NOMO-1 treated with DMSO at 0.1 percent for 48 hours (cell line): ENCODE data around the gene CDK17.
"Not testable (repeated sequence)": the region's sequence is repeated elsewhere in the genome, so short reads cannot be mapped to it uniquely, and the experiment has no call there.

Experiments
- DNase-seq: peaks from one replicate; lab custom pipeline; 2025; ENCODE audit not compliant: unreplicated experiment; lab: John Stamatoyannopoulos, UW

The CDK17 gene

DNA sequence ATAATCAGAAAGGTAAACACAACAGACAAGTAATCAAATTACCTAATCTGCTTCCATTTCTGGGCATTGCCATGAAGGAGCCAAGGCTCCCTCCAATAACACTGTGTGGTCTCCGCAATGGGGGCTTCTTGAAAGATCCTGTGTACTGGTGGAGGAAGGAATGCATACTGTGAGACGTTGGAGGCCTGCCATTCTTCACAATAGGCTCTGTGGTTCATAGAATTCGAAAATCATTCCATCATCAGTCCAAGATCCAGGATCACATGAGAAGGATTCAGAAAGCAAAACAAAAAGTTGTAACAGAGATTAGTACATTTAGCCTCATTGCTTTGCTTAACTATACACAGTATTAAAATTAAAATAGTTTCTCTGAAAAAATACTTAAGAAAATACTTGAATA is 76.3 kb downstream of the CDK17 start:
- DNase-seq = no peak

DNA sequence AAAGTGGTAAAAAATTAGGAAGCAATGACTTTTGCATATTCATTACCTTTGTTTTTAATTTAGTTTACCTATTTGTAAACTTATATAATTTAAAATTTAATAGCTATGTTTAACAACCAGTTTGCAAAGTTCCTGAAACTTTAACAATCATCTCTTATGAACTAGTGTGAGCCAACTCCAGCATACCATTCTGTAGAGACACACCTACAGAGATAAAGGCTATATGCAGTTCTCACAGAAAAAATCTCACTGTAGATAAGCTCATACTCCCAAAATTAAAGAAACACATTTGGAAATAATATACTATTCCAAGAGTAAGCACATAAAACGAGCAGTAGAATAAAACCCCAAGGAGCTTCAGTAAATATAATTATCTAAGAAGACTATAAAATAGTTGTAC is 77.5 kb downstream of the CDK17 start:
- DNase-seq = no peak

DNA sequence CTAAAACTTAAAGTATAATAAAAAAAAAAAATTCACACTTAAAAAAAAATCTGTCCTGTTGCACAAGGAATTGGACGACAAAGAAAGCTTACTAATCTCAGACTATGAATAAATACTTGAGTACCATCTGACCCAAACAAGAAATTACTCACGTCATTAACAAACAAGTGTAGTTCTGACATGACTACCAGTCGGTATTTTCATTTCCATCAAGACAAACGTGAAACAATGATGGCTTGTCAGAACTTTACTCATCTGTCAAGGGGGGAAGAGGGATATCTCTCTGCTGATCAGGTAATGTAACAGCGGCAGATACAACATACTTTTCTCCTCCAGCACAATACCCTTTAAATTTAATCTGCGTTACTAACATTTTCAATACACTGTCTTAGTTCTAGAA is 78.3 kb downstream of the CDK17 start:
- DNase-seq = no peak

DNA sequence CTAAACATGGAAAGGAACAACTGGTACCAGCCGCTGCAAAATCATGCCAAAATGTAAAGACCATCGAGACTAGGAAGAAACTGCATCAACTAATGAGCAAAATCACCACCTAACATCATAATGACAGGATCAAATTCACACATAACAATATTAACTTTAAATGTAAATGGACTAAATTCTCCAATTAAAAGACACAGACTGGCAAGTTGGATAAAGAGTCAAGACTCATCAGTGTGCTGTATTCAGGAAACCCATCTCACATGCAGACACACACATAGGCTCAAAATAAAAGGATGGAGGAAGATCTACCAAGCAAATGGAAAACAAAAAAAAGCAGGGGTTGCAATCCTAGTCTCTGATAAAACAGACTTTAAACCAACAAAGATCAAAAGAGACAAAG is 82.4 kb downstream of the CDK17 start:
- DNase-seq = not testable (repeated sequence)

DNA sequence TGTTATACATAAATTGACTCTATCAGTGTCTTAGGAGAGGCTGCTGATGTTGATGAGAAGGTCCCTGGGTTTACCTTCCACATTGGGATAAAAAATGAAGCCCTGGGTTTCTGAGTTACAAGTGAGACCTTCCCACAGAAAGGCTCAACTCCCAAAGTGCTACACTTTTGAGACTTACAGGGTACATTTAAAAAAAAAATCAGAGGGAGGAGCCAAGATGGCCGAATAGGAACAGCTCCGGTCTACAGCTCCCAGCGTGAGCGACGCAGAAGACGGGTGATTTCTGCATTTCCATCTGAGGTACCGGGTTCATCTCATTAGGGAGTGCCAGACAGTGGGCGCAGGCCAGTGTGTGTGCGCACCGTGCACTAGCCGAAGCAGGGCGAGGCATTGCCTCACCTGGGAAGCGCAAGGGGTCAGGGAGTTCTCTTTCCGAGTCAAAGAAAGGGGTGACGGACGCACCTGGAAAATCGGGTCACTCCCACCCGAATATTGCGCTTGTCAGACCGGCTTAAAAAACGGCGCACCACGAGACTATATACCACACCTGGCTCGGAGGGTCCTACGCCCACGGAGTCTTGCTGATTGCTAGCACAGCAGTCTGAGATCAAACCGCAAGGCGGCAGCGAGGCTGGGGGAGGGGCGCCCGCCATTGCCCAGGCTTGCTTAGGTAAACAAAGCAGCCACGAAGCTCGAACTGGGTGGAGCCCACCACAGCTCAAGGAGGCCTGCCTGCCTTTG is 84.3 kb downstream of the CDK17 start:
- DNase-seq = not testable (repeated sequence)

DNA sequence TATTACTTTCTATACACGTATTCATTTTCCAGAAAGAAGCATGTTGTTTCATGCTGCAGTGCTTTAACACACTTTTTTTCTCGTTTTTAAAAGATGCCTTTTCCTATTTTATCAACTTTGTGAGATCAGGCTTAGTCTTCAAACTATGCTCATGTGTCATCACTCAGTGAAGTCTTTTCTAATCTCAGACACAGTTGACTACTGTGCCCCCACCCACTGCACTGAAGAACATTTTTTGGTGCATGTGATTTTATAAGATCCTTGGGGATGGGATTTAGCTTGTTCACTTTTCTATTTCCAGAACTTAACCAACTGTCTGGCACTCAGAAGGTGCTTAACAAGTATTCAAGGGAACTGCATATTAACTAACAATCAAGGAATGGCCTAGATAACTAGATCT is 85.5 kb downstream of the CDK17 start:
- no peak for DNase-seq

DNA sequence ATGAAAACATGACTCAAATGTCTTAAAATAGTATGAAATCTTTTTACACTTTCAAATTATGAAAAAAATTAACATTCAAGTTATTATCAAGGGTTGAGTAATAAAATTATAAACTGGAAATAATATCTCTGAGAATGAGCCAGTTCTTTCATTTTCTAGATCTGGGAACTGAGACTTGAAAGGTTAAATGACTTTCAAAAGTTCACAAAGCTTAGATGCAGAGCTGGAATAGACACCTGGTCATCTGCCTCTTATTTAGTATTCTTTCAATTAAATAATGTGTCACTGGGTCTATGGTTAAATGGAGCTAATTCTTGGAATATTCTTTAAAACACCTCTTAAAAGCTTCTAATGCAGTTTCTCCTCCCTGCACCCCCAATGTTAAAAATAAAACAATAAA is 86.6 kb downstream of the CDK17 start:
- no peak for DNase-seq

DNA sequence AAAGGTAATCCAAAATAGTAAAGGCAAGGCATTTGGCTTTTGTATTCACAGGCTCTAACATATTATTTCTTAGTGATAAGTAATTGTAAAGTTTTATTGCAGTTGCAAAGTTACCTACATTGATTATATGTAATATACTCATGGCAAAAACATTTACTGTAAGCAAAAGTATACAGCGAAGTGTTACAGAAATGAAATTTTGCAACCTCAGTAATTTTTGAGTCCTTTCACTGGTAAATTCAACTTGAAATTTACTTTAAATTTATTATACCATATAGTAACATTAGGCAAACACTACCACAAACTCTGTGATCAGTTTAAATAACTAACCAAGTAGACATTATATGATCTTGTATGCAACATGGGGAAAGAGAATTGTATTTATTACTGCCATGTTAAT is 89.0 kb downstream of the CDK17 start:
- DNase-seq = no peak

DNA sequence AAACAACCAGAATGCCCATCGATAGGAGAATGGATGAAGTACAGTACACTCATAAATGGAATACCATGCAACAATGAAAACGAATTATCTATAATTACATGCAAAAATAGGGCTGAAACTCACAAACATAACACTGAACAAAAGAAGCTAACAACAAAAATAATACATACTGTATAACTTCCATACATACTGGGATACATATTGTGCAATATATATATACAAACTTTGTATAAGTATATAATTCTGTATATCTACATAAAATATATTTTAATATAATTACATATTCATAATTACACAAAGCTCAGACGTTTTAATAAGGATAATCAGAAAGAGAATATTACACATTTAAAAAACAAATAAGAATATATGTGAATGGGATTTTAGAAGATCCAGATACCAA is 90.2 kb downstream of the CDK17 start:
- DNase-seq = no peak

DNA sequence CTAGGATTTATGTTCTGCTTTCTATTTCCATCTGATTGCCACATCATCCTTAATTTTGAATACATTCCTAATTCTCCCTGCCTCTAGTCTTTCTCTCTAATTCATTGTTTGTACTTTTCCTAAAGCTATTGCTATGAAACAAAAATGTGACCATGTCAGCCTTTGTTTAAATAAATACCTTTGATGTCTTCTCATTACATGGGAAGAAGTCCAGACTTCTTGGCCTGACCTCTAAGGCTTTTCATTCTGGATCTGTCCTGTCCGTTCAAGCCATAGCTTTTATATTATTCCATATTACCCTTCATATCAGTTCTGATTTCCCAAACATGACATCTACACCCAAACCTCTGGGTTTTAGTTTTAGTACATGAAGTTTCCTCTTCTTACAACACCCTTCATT is 91.4 kb downstream of the CDK17 start:
- no peak for DNase-seq

DNA sequence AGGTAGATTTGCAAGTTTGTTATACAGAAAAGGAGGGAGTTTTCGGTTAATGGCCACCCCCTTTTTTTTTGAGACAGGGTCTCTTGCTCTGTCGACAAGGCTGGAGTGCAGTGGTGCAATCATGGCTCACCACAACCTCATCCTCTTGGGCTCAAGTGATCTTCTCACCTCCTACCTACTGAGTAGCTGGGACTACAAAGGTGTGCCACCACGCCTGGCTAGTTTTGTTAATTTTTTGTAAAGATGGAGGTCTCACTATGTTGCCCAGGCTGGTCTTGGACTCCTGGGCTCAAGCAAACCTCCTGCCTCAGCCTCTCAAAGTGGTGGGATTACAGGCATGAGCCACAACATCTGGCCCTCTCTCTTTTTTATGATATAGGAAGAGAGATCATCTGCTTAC is 94.6 kb downstream of the CDK17 start:
- DNase-seq = no peak

DNA sequence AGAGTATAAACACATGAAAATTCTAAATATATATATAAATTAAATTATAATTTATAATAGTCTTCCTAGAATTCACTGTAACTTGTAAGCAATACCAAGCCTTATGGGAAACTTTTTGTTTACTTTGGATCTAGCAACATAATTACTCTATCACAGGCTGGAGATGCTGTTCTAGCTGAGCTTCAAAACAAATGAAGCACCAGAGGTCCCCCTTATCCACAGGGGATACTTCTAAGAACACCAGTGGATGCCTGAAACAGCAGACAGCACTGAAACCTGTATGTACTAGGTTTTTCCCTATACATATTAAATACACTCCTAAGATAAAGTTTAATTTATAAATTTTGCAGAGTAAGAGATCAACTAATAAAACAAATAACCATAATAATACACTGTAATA is 96.6 kb downstream of the CDK17 start:
- no peak for DNase-seq

DNA sequence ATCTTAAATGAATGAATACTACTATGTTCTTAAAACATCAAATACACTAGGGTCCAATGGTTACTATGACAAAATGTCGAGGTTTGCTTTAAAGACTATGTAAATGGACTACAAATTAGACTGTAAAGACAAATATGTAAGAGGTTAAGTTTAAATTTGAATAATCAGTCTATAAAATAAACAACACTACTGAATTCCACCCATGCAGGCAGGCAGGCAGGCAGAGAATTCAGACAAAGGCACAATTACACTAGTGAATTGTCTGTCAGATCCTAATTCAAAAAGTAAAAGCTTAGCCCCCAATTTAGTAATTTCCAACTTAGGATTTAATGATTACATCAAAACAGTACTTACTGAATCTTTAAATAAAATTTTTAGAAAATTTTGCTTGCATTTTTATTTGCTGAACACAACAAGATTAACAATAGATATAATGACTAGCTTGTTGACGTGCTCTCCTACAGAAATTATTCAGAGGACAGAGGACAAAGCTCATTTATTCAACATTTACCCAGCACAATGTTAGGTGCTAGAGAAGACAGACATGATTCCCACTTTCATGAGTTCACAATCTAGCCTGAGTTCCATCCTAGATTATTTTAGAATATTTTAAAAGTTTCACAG is 97.4 kb downstream of the CDK17 start:
- DNase-seq = no peak

DNA sequence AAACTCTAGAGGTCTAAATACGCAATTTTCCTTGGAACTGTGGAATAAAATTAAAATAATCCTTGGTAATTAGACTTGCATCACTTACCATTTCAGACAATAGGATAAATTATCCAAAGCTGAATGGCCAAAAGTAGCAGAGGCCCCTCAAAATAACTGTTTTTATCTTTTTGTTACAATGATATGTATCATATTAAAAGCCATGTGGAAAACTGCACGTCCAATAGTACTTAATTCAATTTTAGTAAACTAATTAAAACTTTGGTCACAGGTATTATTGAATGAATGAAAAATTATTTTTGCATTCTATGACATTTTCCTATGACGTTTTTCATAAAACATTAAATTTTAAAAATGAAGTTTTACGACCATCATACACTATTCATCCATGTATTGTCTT is 98.5 kb downstream of the CDK17 start:
- DNase-seq = no peak

DNA sequence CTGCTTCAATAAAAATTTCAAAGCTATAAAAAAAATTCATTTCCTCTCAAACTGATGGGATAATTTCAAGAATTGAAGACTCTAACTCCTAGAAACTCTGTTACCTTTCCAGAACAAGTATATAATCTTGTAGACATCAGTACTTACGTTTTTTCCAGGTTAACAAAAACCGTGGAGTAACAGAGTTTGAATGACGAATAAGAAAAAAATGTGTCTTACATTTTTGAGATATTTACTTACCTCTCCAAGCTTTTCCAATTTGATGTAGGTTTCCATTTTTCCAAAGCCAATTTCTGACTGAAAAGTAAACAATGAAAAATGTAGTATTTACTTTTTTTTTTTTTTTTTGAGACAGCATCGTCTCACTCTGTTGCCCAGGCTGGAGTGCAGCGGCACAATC is 100.2 kb downstream of the CDK17 start:
- DNase-seq = no peak

DNA sequence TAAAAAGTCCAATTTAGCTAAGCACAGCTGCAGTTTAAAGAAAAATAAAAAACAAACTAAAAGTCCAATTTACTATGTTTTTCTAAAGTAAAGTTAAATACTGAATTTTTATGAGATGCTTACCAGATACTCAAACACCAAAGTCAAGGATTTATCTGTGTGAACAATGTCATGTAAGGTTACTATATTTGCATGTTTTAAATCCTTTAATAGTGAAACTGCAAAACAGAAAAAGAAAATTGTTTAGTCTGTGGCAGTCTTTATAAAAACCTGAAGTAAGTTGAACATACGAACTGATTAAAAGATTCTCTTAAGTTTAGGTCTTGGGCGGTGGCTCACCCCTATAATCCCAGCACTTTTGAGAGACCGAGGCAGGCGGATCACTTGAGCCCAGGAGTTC is 102.7 kb downstream of the CDK17 start:
- DNase-seq = no peak

DNA sequence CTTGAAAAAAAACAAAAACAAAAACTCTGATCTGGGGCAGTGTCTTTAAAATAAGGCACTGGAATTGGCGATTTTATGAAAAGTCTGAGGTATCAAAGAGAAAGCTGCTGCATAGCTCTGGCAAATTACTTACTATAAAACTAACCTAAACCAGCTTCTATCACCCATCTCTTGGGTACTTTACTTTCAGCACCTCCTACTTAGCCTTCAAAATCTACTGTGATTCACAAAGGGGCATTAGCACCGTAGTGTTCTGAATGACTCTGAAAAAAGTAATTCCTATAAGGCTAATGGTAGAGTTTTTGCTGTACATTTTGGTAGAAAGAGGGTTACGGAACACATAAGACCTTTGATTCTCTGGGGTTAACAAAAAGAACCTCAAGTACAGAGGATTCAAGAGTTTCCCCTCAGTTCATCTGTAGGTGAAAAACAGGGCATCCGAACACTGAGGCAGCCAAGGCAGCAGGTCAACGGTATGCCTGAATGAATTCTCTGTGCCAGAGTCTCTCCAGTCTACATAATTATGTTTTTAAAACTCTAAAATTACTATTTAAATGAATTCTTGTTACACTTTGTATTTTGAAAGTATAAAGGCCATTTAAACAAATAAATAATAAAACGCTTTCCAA is 104.6 kb downstream of the CDK17 start:
- no peak for DNase-seq

DNA sequence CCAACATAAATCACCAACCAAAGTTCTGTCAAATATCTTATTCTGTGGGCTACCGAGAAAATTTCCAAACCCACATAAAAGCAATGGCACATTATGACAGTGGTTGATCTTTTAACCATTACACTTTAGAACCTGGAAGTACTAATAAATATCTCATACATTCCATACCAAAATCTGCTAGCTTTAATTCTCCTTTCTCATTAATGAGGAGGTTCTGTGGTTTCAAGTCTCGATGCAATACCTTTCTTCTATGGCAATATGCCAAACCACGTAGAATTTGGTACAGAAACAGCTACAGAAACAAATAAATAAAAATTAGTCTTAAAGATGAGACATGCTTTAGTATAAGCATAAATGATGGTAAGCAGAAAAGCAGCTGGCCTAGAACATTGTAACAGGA is 105.4 kb downstream of the CDK17 start:
- DNase-seq = no peak

DNA sequence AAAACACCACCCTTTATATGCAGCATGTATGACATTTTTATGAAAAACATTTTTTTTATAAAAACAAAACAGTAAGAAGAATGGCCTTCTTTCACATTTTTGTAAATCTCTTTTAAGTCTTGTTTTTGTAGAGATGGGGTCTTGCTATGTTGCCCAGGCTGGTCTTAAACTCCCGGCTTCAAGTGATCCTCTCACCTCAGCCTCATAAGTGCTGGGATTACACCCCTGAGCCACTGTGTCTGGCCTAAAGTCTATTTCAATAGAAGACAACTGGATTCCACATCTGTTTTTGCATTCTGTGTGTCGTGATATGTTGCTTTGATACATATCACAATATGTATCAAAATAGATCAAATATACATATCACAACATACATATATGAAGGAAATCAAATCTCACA is 107.1 kb downstream of the CDK17 start:
- no peak for DNase-seq

DNA sequence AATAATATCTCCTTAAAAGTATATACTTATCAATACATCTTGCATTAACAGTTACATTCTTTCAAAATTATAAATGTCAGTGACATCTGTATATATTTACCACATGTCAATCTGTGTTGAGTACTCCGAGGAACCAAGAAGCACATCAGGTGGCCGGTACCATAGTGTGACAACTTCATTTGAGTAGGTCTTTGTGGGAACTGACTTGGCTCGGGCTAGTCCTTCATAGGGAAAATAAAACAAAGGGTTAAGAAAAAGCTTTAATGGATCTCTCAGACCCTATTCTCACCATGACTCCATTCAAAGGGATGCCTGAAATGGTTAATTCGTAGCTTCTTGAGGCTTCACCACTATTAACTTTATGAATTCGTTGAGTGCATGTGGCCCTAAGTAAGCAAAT is 111.2 kb downstream of the CDK17 start:
- no peak for DNase-seq

DNA sequence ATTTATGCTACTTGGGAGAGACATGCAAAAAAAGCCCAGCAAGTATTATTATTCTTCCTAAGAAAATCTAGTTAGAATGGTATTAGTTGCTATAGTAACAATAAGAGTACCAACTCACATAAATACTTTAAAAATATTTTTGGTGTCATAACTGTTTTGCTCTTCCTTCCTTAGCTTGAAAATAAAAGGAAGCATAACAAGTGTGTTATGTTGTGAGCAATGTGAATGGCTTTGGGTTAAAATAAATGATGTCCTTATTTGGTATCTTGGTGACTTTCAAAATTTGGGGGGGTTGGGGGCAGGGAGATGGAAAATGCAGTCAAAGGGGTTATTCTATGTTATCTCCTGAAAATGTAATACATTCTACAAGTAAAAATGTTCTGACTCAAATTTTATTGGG is 115.1 kb downstream of the CDK17 start:
- no peak for DNase-seq

DNA sequence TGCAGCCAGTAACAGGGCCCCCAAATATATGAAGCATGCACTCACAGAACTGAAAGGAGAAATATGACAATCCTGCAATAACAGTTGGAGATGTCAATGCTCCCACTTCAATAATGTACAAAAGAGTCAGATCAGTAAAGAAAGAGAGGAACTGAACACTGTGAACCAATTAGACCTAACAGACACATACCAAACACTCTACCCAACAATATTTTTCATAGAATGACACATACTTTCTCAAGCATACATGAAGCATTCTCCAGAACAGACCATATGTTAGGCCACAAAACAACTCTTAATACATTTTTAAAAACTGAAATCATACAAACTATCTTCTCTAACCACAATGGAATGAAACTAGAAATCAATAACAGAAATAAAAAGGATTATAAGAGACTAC is 125.9 kb downstream of the CDK17 start:
- no peak for DNase-seq
